ENCODE data around the gene MCUB.

The MCUB gene

GRCh38 chr4:109648997-109649575, 89.0 kb downstream of the MCUB start:
- TF ChIP-seq, protein P1, sequence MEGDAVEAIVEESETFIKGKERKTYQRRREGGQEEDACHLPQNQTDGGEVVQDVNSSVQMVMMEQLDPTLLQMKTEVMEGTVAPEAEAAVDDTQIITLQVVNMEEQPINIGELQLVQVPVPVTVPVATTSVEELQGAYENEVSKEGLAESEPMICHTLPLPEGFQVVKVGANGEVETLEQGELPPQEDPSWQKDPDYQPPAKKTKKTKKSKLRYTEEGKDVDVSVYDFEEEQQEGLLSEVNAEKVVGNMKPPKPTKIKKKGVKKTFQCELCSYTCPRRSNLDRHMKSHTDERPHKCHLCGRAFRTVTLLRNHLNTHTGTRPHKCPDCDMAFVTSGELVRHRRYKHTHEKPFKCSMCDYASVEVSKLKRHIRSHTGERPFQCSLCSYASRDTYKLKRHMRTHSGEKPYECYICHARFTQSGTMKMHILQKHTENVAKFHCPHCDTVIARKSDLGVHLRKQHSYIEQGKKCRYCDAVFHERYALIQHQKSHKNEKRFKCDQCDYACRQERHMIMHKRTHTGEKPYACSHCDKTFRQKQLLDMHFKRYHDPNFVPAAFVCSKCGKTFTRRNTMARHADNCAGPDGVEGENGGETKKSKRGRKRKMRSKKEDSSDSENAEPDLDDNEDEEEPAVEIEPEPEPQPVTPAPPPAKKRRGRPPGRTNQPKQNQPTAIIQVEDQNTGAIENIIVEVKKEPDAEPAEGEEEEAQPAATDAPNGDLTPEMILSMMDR (IDR thresholded peaks at IDR 0.05) = no peak

DNA sequence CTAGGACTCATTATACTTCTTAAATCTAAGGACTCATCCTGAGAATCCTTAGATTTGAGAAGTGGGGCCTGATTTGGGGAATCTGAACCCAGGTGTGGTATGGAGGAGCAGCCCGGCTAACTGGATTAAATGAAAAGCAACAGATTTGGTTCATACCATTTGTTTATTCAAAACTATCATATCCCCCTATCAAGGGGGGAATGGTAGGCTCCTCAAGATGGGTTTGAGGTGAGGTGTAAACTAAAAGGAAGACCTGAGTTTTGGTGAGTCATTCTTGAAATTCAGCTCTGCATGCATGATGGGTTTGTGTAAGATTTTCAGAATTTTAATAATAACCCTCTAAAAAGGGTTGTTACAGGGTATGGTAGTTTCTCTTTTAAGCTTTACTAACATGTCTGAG, 89.8 kb downstream of the MCUB start:
- TF ChIP-seq, protein P1 (IDR thresholded peaks at IDR 0.05) = no peak

DNA sequence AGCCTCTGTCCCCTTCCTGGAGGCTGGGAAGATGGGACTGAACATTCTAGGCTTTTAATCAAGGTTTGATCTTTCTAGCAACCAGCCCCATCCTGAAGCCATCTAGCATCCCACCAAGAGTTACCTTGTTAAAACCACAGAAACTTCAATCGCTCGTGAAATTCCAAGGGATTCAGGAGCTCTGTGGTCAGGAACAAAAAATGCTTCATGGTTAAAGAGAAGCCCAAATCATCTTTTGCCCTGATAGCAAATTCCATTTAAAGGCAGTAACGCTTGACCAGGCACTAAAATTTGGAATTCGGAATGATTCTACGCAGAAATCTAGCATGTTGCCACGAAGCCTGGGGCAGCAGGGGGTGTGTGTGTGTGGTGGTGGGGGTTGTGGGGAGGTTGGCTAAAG, 95.3 kb downstream of the MCUB start:
- TF ChIP-seq, protein P1 (IDR thresholded peaks at IDR 0.05) = no peak

GRCh38 chr4:109657854-109658418, 97.9 kb downstream of the MCUB start:
- TF ChIP-seq, protein P1 (IDR thresholded peaks at IDR 0.05) = no peak

DNA sequence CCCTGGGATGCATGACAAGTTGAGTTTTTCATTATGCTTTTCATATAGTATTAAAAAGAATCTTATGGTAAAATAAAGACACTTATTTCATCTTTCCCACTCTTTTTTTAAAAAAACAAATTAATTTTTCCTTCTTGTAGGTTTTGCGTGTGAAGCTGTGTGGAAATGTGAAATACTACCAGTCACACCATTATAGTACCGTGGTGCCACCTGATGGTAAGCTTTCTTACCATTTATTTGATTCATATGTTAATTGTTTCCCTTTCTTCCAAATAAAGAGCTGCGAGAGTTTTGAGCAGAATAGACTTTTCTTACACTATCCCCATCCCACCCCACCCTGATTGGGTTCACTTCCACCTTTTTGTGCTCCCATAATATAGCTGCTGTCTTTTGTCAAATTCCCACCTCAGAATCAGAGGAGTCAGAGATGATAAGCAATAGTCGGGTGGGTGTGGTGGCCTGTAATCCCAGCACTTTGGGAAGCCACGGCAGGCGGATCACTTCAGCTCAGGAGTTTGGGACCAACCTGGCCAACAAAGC, 98.9 kb downstream of the MCUB start:
- TF ChIP-seq, protein P1 (IDR thresholded peaks at IDR 0.05) = no peak

DNA sequence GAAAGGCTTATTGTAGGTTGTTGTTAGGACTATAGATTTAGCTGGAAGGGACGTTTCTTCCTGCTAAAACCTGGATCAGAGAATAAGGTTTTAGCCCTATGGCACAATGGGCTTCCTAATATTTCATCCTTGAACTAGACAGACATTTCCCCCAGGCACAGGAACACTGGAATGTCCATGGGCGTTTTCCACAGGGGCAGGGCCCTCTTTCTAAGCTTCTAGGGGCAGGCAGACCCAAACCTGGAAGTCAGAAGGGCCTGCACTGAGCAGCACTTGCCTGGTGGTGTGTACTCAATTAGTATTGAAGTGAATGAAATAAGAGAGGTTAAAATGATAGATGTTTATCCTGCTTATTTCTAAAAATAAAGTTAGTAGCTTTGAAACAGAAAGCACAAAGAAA, 102.1 kb downstream of the MCUB start:
- TF ChIP-seq, protein P1 (IDR thresholded peaks at IDR 0.05) = no peak

DNA sequence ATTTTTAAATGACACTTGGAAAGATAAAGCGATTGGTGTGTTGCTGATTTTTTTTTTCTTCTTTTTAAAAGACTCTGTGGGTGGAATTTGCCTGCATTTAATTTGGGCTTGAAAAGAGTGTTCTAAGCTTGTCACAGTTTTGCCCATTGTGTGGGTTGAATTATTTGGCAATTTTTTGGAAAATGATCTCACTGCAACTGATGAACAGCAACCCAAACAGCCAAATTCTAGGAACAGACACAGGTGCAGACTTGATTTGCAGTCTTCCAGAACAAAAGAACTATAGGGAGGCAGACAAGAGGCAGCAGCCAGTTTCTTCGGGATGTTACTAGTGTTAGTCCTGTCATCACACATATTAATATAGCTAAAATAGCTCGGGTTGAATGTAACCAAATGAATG, 102.7 kb downstream of the MCUB start:
- TF ChIP-seq, protein P1 (IDR thresholded peaks at IDR 0.05) = no peak
